Neural cell (in vitro differentiated cells): ENCODE data around the gene ZNF135. TPM values are rescaled to one million over a fixed set of nuclear protein-coding genes. Genes with fewer than 3 reads are reported as not detected.

Experiments
- H2AFZ ChIP-seq: fragments of 200-600, 300-800 bp; sonication (generic), shearing (Covaris generic); 2 replicates; pipeline ENCODE4 v1.6.0; 2014; ENCODE audit warnings: low read depth, mild to moderate bottlenecking, antibody characterized with exemption, low read length, moderate library complexity
- H3F3A ChIP-seq: fragments of 200-600 bp; shearing (Covaris generic); 2 replicates; pipeline ENCODE4 v1.6.1; 2016; ENCODE audit warnings: mild to moderate bottlenecking, moderate library complexity, mixed read lengths, antibody characterized with exemption, low read length; ENCODE audit not compliant: insufficient read depth, poor library complexity, severe bottlenecking
- H3K27ac ChIP-seq: fragments of 200-600, 300-800 bp; sonication (generic), shearing (Covaris generic); 2 replicates; pipeline ENCODE4 v1.5.1; 2014; ENCODE audit warnings: mild to moderate bottlenecking, low read length, moderate library complexity
- H3K27me3 ChIP-seq: fragments of 300-800, 200-600 bp; sonication (generic), shearing (Covaris generic); 2 replicates; pipeline ENCODE4 v1.6.0; 2014; ENCODE audit warnings: mild to moderate bottlenecking, low read depth, low read length, moderate library complexity; ENCODE audit not compliant: insufficient read depth
- H3K36me3 ChIP-seq: fragments of 300-800, 200-600 bp; sonication (generic), shearing (Covaris generic); 2 replicates; pipeline ENCODE4 v1.5.1; 2014; ENCODE audit warnings: mild to moderate bottlenecking, antibody characterized with exemption, low read length, moderate library complexity; ENCODE audit not compliant: insufficient read depth
- H3K4me2 ChIP-seq: fragments of 300-800, 200-600 bp; sonication (generic), shearing (Covaris generic); 2 replicates; pipeline ENCODE4 v1.6.0; 2014; ENCODE audit warnings: mild to moderate bottlenecking, low read length
- H3K4me3 ChIP-seq: fragments of 300-800, 200-600 bp; sonication (generic), shearing (Covaris generic); 2 replicates; pipeline ENCODE4 v1.5.1; 2014; ENCODE audit warnings: mild to moderate bottlenecking, low read length, moderate library complexity
- H3K79me2 ChIP-seq: fragments of 200-600 bp; shearing (Covaris generic); replicated peaks from 2 replicates; pipeline ENCODE4 v1.6.0; 2014; ENCODE audit warnings: mild to moderate bottlenecking, low read length, moderate library complexity; ENCODE audit not compliant: insufficient read depth
- H3K9ac ChIP-seq: fragments of 300-800, 200-600 bp; sonication (generic), shearing (Covaris generic); 2 replicates; pipeline ENCODE4 v1.6.1; 2016; ENCODE audit warnings: mild to moderate bottlenecking, low read length, mixed read lengths
- H3K9me2 ChIP-seq: fragments of 200-600 bp; shearing (Covaris generic); 2 replicates; pipeline ENCODE4 v1.6.1; 2016; ENCODE audit warnings: mild to moderate bottlenecking, low read length, mixed read lengths; ENCODE audit not compliant: insufficient read depth
- H3K9me3 ChIP-seq: fragments of 200-600, 300-800 bp; sonication (generic), shearing (Covaris generic); 2 replicates; pipeline ENCODE4 v1.6.1; 2016; ENCODE audit warnings: mild to moderate bottlenecking, mixed run types, low read length, moderate library complexity, mixed read lengths
- H4K20me1 ChIP-seq: fragments of 200-600 bp; shearing (Covaris generic); 2 replicates; pipeline ENCODE4 v1.6.1; 2016; ENCODE audit warnings: mild to moderate bottlenecking, mixed run types; ENCODE audit not compliant: insufficient read depth
- EP300 ChIP-seq: fragments of 450-650 bp; conservative IDR thresholded peaks from 2 replicates; pipeline ENCODE4 v1.6.1; 2014; ENCODE audit warnings: antibody characterized with exemption, mild to moderate bottlenecking, moderate library complexity; ENCODE audit not compliant: poor library complexity, severe bottlenecking
- EZH2 ChIP-seq: fragments of 200-600, 300-800 bp; shearing (Covaris generic), sonication (generic); IDR thresholded peaks from 2 replicates; pipeline ENCODE4 v1.6.1; 2014; ENCODE audit warnings: antibody characterized with exemption, low read length, borderline replicate concordance, mild to moderate bottlenecking; ENCODE audit not compliant: insufficient read depth, poor library complexity, severe bottlenecking
- MXI1 ChIP-seq: fragments of 450-650 bp; conservative IDR thresholded peaks from 2 replicates; pipeline ENCODE4 v1.6.1; 2014; ENCODE audit warnings: antibody characterized with exemption, mild to moderate bottlenecking; ENCODE audit not compliant: poor library complexity, severe bottlenecking
- POLR2AphosphoS5 ChIP-seq: IDR thresholded peaks from 2 replicates; pipeline ENCODE4 v1.6.1; 2012
- RAD21 ChIP-seq: fragments of 450-650 bp; conservative IDR thresholded peaks from 2 replicates; pipeline ENCODE4 v1.6.1; 2014; ENCODE audit warnings: antibody characterized with exemption, mild to moderate bottlenecking, moderate library complexity
- SMC3 ChIP-seq: fragments of 450-650 bp; conservative IDR thresholded peaks from 2 replicates; pipeline ENCODE4 v1.6.1; 2014; ENCODE audit warnings: antibody characterized with exemption, mild to moderate bottlenecking, moderate library complexity; ENCODE audit not compliant: poor library complexity
- TAF1 ChIP-seq: IDR thresholded peaks from 2 replicates; pipeline ENCODE4 v1.6.1; 2012; ENCODE audit warnings: low read depth
- polyA plus RNA-seq: library from polyadenylated mRNA; depleted of rRNA; stranded (reverse); fragments of >200 nt; gene quantifications from 2 replicates; pipeline ENCODE4 v1.2.3, GENCODE V29; 2014
- TF ChIP-seq, protein P1 (sequence below): fragments of 450-650 bp; IDR thresholded peaks from 2 replicates; pipeline ENCODE4 v1.5.1; 2014; ENCODE audit warnings: antibody characterized with exemption, mild to moderate bottlenecking, moderate library complexity; ENCODE audit not compliant: poor library complexity, severe bottlenecking
- TF ChIP-seq, protein P2 (sequence below): IDR thresholded peaks from 2 replicates; pipeline ENCODE4 v1.6.1; 2012; ENCODE audit warnings: borderline replicate concordance

ZNF135 gene
- polyA plus RNA-seq, 1 donor from 2014 or later = 13.7 TPM

DNA sequence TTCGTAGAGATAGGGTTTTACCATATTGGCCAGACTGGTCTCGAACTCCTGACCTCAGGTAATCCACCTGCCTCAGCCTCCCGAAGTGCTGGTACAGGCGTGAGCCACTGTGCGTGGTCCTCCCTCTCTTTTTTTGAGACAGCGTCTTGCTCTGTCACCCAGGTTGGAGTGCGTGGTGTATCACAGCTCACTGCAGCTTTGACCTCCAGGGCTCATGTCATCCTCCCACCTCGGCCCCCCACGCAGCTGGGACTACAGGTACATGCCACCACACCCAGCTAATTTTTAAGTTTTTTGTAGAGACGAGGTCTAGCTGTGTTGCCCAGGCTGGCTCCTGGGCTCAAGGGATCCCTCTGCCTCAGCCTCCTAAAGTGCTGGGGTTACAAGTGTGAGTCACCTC lies 20.7 kb downstream of the ZNF135 start:
- no peak overlapping the region for H2AFZ ChIP-seq
- peaks cover 14% of the 10 kb centered on the region for H3K9me3 ChIP-seq
- H3K27me3 ChIP-seq = no peaks in the 10 kb centered on the region
- H3K4me3 ChIP-seq = no peak overlapping the region
- H3K9me2 ChIP-seq = no peaks in the 10 kb centered on the region
- TF ChIP-seq, protein P1, sequence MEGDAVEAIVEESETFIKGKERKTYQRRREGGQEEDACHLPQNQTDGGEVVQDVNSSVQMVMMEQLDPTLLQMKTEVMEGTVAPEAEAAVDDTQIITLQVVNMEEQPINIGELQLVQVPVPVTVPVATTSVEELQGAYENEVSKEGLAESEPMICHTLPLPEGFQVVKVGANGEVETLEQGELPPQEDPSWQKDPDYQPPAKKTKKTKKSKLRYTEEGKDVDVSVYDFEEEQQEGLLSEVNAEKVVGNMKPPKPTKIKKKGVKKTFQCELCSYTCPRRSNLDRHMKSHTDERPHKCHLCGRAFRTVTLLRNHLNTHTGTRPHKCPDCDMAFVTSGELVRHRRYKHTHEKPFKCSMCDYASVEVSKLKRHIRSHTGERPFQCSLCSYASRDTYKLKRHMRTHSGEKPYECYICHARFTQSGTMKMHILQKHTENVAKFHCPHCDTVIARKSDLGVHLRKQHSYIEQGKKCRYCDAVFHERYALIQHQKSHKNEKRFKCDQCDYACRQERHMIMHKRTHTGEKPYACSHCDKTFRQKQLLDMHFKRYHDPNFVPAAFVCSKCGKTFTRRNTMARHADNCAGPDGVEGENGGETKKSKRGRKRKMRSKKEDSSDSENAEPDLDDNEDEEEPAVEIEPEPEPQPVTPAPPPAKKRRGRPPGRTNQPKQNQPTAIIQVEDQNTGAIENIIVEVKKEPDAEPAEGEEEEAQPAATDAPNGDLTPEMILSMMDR = no peak
- TF ChIP-seq, protein P2, sequence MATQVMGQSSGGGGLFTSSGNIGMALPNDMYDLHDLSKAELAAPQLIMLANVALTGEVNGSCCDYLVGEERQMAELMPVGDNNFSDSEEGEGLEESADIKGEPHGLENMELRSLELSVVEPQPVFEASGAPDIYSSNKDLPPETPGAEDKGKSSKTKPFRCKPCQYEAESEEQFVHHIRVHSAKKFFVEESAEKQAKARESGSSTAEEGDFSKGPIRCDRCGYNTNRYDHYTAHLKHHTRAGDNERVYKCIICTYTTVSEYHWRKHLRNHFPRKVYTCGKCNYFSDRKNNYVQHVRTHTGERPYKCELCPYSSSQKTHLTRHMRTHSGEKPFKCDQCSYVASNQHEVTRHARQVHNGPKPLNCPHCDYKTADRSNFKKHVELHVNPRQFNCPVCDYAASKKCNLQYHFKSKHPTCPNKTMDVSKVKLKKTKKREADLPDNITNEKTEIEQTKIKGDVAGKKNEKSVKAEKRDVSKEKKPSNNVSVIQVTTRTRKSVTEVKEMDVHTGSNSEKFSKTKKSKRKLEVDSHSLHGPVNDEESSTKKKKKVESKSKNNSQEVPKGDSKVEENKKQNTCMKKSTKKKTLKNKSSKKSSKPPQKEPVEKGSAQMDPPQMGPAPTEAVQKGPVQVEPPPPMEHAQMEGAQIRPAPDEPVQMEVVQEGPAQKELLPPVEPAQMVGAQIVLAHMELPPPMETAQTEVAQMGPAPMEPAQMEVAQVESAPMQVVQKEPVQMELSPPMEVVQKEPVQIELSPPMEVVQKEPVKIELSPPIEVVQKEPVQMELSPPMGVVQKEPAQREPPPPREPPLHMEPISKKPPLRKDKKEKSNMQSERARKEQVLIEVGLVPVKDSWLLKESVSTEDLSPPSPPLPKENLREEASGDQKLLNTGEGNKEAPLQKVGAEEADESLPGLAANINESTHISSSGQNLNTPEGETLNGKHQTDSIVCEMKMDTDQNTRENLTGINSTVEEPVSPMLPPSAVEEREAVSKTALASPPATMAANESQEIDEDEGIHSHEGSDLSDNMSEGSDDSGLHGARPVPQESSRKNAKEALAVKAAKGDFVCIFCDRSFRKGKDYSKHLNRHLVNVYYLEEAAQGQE = no peak
- TF ChIP-seq TAF1 (no peak), EZH2 (no peak), RAD21 (no peak), EP300 (no peak), POLR2AphosphoS5 (no peak), MXI1 (no peak), SMC3 (no peak)
- H3K36me3 ChIP-seq = peaks cover 13% of the 10 kb centered on the region
- no peaks in the 10 kb centered on the region for H3F3A ChIP-seq
- H3K79me2 ChIP-seq = no peaks in the 10 kb centered on the region
- no peak overlapping the region for H3K4me2 ChIP-seq
- no peak overlapping the region for H3K9ac ChIP-seq
- H4K20me1 ChIP-seq = no peaks in the 10 kb centered on the region
- no peak overlapping the region for H3K27ac ChIP-seq

DNA sequence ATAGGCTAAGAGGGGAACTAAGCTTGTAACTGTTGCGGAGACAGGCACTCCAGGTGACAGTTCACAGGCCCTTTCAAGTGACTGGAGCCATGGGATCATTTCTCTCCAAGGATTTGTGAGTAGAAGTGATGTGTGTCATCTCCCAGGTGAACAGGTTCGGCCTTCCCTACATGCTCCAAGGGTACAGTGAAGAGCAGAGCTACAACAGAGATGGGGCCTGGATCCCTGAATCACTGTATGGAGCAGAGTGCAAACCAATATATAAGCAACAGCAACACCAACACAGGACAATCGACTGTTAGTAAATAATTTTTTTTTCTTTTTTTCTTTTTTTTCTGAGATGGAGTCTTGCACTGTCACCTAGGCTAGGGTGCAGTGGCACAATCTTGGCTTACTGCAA lies 23.9 kb downstream of the ZNF135 start:
- H3K9me3 ChIP-seq = peaks cover 21% of the 10 kb centered on the region
- TF ChIP-seq MXI1 (no peak), EZH2 (no peak), SMC3 (no peak), EP300 (no peak), POLR2AphosphoS5 (no peak), TAF1 (no peak), RAD21 (no peak)
- TF ChIP-seq, protein P1 = no peak
- TF ChIP-seq, protein P2 = no peak
- no peaks in the 10 kb centered on the region for H3F3A ChIP-seq
- no peak overlapping the region for H3K4me3 ChIP-seq
- H3K9ac ChIP-seq = no peak overlapping the region
- H4K20me1 ChIP-seq = no peaks in the 10 kb centered on the region
- no peaks in the 10 kb centered on the region for H3K9me2 ChIP-seq
- no peak overlapping the region for H3K27ac ChIP-seq
- no peak overlapping the region for H2AFZ ChIP-seq
- H3K79me2 ChIP-seq = no peaks in the 10 kb centered on the region
- no peaks in the 10 kb centered on the region for H3K27me3 ChIP-seq
- no peak overlapping the region for H3K4me2 ChIP-seq
- peaks cover 26% of the 10 kb centered on the region for H3K36me3 ChIP-seq
